Measurements from ENCODE around the gene AACS. TPM values are rescaled to one million over a fixed set of nuclear protein-coding genes. Genes with fewer than 3 reads are reported as not detected.
A peak's percentile ranks its signal among the peaks of the same experiment; 100 is the strongest.

Gene AACS, protein sequence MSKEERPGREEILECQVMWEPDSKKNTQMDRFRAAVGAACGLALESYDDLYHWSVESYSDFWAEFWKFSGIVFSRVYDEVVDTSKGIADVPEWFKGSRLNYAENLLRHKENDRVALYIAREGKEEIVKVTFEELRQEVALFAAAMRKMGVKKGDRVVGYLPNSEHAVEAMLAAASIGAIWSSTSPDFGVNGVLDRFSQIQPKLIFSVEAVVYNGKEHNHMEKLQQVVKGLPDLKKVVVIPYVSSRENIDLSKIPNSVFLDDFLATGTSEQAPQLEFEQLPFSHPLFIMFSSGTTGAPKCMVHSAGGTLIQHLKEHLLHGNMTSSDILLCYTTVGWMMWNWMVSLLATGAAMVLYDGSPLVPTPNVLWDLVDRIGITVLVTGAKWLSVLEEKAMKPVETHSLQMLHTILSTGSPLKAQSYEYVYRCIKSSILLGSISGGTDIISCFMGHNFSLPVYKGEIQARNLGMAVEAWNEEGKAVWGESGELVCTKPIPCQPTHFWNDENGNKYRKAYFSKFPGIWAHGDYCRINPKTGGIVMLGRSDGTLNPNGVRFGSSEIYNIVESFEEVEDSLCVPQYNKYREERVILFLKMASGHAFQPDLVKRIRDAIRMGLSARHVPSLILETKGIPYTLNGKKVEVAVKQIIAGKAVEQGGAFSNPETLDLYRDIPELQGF
- 10 to 100 TPM; 23.9 to 56.5 (median 26.3) TPM for total RNA-seq
- 10 to 100 TPM; 15.0 to 20.2 (median 17.9) TPM for polyA plus RNA-seq
- long read RNA-seq, donor 1, partial matches to known transcripts = 0 of 1 reads
- long read RNA-seq, donor 1, other reads (novel, unspliced or antisense) = 0 of 1 reads
- long read RNA-seq, donor 2, partial matches to known transcripts = 0 of 3 reads
- long read RNA-seq, donor 2, other reads (novel, unspliced or antisense) = 0 of 3 reads
- long read RNA-seq, donor 3, partial matches to known transcripts = 0 of 1 reads
- long read RNA-seq, donor 3, other reads (novel, unspliced or antisense) = 0 of 1 reads
- long read RNA-seq, donor 4 = 0 reads
- long read RNA-seq, donor 5, partial matches to known transcripts = 0 of 2 reads
- long read RNA-seq, donor 5, other reads (novel, unspliced or antisense) = 0 of 2 reads
- long read RNA-seq, donor 6, transcript AACS-201 (18 exons, 3,316 nt) = major isoform, 9 of 22 reads
- long read RNA-seq, donor 6, partial matches to known transcripts = 13 of 22 reads
- long read RNA-seq, donor 6, other reads (novel, unspliced or antisense) = 0 of 22 reads
- long read RNA-seq, donor 7, partial matches to known transcripts = 0 of 4 reads
- long read RNA-seq, donor 7, other reads (novel, unspliced or antisense) = 0 of 4 reads
- long read RNA-seq, donor 8, partial matches to known transcripts = 0 of 3 reads
- long read RNA-seq, donor 8, other reads (novel, unspliced or antisense) = 0 of 3 reads
- long read RNA-seq, donor 9 = 0 reads
- long read RNA-seq, donor 10 = 0 reads

- intact Hi-C loops (cut with DNase I; ENCODE audit: low total_unique reads) = no loop called here
Observed at GRCh38 chr12:125065021-125065918, at the start of gene AACS. Gene AACS (plus strand): TSS chr12:125065435. CDS start chr12:125065585, 150 bp downstream.

GRCh38 chr12:125015680-125016310 is 49.4 kb upstream of the AACS start:
- H3K4me3 ChIP-seq = no peak overlapping the region
- H3K4me1 ChIP-seq = no peaks in the 10 kb centered on the region
- peak in 1 of 2 donors; percentile 24 for DNase-seq
- intact Hi-C loops (cut with DNase I; ENCODE audit: low total_unique reads) = no loop called here
- H3K27me3 ChIP-seq = no peaks in the 10 kb centered on the region
- H3K9me3 ChIP-seq = no peaks in the 10 kb centered on the region
- H3K27ac ChIP-seq = no peak overlapping the region
- no peak for TF ChIP-seq POLR2AphosphoS5 (IDR thresholded peaks at IDR 0.05)
- TF ChIP-seq EP300 (IDR thresholded peaks at IDR 0.05) = no peak
- TF ChIP-seq POLR2A (IDR thresholded peaks at IDR 0.05) = no peak
- TF ChIP-seq CTCF (IDR thresholded peaks at IDR 0.05) = no peak
- 91 to 94% (median 93%) methylated on average over 24 of the region's 24 CpGs for WGBS, 5 donors
- peaks cover 8 to 50% (median 45%) of the 10 kb centered on the region in 4 donors for H3K36me3 ChIP-seq

More at GRCh38 chr12:125065021-125065918, at the start of gene AACS:
- Histone ChIP-seq H3K4me1 (peaks cover 6 to 49% (median 40%) of the 10 kb centered on the region in 4 donors), H3K9me3 (no peaks in the 10 kb centered on the region), H3K36me3 (peaks cover 0 to 4% (median 2%) of the 10 kb centered on the region in 4 donors), H3K27me3 (no peaks in the 10 kb centered on the region), H3K4me3 (peak within 1 kb of the TSS; percentile 81 to 94 (median 84)), H3K27ac (peak within 1 kb of the TSS; percentile 81 to 89 (median 84))
- TF ChIP-seq EP300 (IDR thresholded peaks at IDR 0.05) (no peak), POLR2AphosphoS5 (IDR thresholded peaks at IDR 0.05) (peak in 1 of 3 donors; percentile 55)
- WGBS, 5 donors = 0 to 1% (median 0%) methylated on average over 32 to 80 of the region's 80 CpGs
- DNase-seq = peak; percentile 79 to 93

DNA sequence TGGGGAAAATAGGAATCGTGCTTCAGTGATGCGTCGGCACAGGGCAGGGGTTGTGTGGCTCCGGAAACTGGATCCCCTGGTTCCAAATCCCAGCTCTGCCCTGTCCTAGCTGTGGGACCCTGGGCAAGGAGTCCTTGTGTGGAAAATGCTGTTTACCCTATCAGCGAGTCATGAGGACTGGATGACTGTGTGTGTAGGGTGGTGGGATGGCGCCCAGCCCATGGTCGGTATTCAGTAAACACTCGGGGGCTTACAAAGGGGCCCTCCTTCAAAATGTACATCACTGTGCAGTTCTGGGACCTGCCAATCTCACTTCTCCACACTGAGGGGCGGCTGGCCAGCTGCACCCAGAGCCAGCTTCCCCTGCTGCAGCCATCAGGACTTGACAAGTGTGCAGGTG is 47.4 kb upstream of the AACS start:
- TF ChIP-seq CTCF (IDR thresholded peaks at IDR 0.05) (no peak), POLR2AphosphoS5 (IDR thresholded peaks at IDR 0.05) (no peak), EP300 (IDR thresholded peaks at IDR 0.05) (no peak), POLR2A (IDR thresholded peaks at IDR 0.05) (no peak)
- no peaks in the 10 kb centered on the region for H3K9me3 ChIP-seq

More for the DNA sequence above, 47.4 kb upstream of the AACS start:
- 91 to 100% (median 94%) methylated on average over 5 to 9 of the region's 9 CpGs for WGBS, 5 donors
- Histone ChIP-seq H3K4me3 (no peak overlapping the region), H3K4me1 (no peaks in the 10 kb centered on the region), H3K36me3 (peaks cover 8 to 43% (median 41%) of the 10 kb centered on the region in 4 donors), H3K27me3 (no peaks in the 10 kb centered on the region), H3K27ac (no peak overlapping the region)
- no peak for DNase-seq
- intact Hi-C loops (cut with DNase I; ENCODE audit: low total_unique reads) = no loop called here
